Sigmoid colon (tissue), 7 donors: Measurements from ENCODE around the gene ZFAND6. TPM values are rescaled to one million over a fixed set of nuclear protein-coding genes. Genes with fewer than 3 reads are reported as not detected.

Experiments used
- DNase-seq: peaks from one replicate; pipeline ENCODE4 v3.0.0-alpha.2; 2019
- H3K27ac ChIP-seq, 4 donors: fragments of 200-600 bp; sonication (generic); one replicate each; pipeline ENCODE4 v1.5.1; 2016 to 2019; ENCODE audit warnings: mild to moderate bottlenecking in 1 of 4
- H3K27me3 ChIP-seq, 3 donors: fragments of 200-600 bp; sonication (generic); one replicate each; pipeline ENCODE4 v1.5.1; 2019; ENCODE audit warnings: mild to moderate bottlenecking in 1 of 3
- H3K36me3 ChIP-seq, 4 donors: fragments of 200-600 bp; sonication (generic); one replicate each; pipeline ENCODE4 v1.5.1; 2016 to 2019
- H3K4me1 ChIP-seq, 4 donors: fragments of 200-600 bp; sonication (generic); one replicate each; pipeline ENCODE4 v1.5.1; 2017 to 2019
- H3K4me3 ChIP-seq, 4 donors: fragments of 200-600 bp; sonication (generic); one replicate each; pipeline ENCODE4 v1.5.1; 2017 to 2019; ENCODE audit warnings: mild to moderate bottlenecking in 2 of 4, moderate library complexity in 1 of 4
- H3K9me3 ChIP-seq, 4 donors: fragments of 200-600 bp in 3 of 4; sonication (generic) in 3 of 4; one replicate each; pipeline versions ENCODE4 v1.5.1 to v1.6.1; 2013 to 2019
- EP300 ChIP-seq, 4 donors: sonication (generic); formaldehyde crosslinking; IDR thresholded peaks; one replicate each; pipeline ENCODE4 v1.6.1; 2017; ENCODE audit warnings: antibody characterized with exemption in 4 of 4
- POLR2A ChIP-seq, 2 donors: fragments of 450-650 bp; IDR thresholded peaks; one replicate each; pipeline ENCODE4 v1.6.1; 2016; ENCODE audit warnings: antibody characterized with exemption in 2 of 2, mild to moderate bottlenecking in 2 of 2, moderate library complexity in 2 of 2
- POLR2AphosphoS5 ChIP-seq, 4 donors: sonication (generic); formaldehyde crosslinking; IDR thresholded peaks; one replicate each; pipeline ENCODE4 v1.6.1; 2017; ENCODE audit warnings: antibody characterized with exemption in 4 of 4
- WGBS, 2 donors: extraction: QIAGEN DNeasy Blood & Tissue Kit; methylation state at CpG; one replicate each; pipeline ENCODE4 v1.1.7; 2013; 5-methylcytosine and 5-hydroxymethylcytosine counted together
- intact Hi-C: fragments of 100-400 bp; cut with DNase I; formaldehyde crosslinking; loops from one replicate; pipeline ENCODE4 v1.15.1; 2023
- polyA plus RNA-seq, 3 donors: library from polyadenylated mRNA; stranded (reverse); fragments of 200-250 nt; gene quantifications; one replicate each; pipeline ENCODE4 v1.2.3, GENCODE V29; 2013
- total RNA-seq, 4 donors: library from RNA; depleted of rRNA; stranded (reverse); fragments of >200 nt; gene quantifications; one replicate each; pipeline ENCODE4 v1.1.0, GENCODE V29; 2016
- TF ChIP-seq, protein P1 (sequence below), 4 experiments: fragments of 450-650 bp in 3 of 4; fragments of 200-600 bp in 1 of 4; IDR thresholded peaks; one replicate each; pipeline ENCODE4 v1.5.1; 2016 to 2019; ENCODE audit warnings: antibody characterized with exemption in 4 of 4, mild to moderate bottlenecking in 3 of 4, moderate library complexity in 2 of 4
- donor health status: healthy with polysubstance abuse.
- donor health status: Bipolar disorder and iron deficiency.
- donor health status: healthy.

The ZFAND6 gene
- total and polyA plus RNA-seq, 7 donors = 65.8 to 188 (median 138) TPM

DNA sequence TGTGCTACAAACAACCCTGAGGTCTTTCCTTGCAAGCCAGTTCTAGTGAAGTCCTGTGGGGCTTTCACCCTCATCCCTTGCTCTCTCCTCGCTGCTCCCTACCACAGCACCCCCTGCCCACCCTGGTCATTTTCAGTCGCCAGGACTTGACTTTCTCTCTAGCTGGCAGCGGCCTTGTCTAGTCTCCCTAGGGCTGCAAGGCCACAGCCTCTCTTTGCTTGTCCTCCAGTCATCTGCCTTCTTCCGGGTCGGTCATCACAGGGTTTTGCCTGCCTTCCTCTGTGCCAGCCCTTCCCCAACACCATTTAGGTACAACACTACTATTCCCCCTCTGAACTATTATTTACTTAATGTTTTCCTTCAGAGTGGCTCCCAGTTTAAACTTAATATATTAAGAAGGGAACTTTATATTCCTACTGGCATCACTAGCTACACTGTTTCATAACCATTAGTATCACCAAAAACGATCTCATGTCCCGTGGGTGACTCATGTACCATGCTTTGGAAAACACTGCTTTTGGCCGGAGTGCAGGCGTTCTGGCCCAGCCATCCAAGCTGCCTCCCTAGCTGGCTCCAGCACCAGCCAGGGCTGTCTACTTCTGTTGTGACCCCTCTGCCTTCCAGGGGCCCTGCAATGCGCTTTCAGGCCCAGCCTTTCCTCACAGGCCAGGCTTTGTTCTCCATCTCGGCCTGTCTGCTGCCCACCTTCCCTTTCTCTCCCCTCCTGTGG is 114.7 kb downstream of the ZFAND6 start:
- peaks cover 0 to 19% (median 6%) of the 10 kb centered on the region in 4 donors for H3K4me1 ChIP-seq
- 92 to 93% methylated on average over 11 of the region's 11 CpGs for WGBS, 2 donors
- TF ChIP-seq POLR2AphosphoS5 (IDR thresholded peaks at IDR 0.05) = no peak
- TF ChIP-seq EP300 (IDR thresholded peaks at IDR 0.05) = no peak
- TF ChIP-seq, protein P1, sequence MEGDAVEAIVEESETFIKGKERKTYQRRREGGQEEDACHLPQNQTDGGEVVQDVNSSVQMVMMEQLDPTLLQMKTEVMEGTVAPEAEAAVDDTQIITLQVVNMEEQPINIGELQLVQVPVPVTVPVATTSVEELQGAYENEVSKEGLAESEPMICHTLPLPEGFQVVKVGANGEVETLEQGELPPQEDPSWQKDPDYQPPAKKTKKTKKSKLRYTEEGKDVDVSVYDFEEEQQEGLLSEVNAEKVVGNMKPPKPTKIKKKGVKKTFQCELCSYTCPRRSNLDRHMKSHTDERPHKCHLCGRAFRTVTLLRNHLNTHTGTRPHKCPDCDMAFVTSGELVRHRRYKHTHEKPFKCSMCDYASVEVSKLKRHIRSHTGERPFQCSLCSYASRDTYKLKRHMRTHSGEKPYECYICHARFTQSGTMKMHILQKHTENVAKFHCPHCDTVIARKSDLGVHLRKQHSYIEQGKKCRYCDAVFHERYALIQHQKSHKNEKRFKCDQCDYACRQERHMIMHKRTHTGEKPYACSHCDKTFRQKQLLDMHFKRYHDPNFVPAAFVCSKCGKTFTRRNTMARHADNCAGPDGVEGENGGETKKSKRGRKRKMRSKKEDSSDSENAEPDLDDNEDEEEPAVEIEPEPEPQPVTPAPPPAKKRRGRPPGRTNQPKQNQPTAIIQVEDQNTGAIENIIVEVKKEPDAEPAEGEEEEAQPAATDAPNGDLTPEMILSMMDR (IDR thresholded peaks at IDR 0.05) = no peak
- no peak for TF ChIP-seq POLR2A (IDR thresholded peaks at IDR 0.05)
- intact Hi-C loops = loop anchor here (5.0 kb wide), 1 partner anchor 792 kb away; no protein-coding TSS in a partner anchor
- H3K9me3 ChIP-seq = no peaks in the 10 kb centered on the region
- H3K4me3 ChIP-seq = no peak overlapping the region
- peak overlapping the region; percentile 40 to 52 (median 48) for H3K27ac ChIP-seq
- no peaks in the 10 kb centered on the region for H3K27me3 ChIP-seq
- H3K36me3 ChIP-seq = peaks cover 0 to 4% (median 2%) of the 10 kb centered on the region in 4 donors
- peak; percentile 74 for DNase-seq

DNA sequence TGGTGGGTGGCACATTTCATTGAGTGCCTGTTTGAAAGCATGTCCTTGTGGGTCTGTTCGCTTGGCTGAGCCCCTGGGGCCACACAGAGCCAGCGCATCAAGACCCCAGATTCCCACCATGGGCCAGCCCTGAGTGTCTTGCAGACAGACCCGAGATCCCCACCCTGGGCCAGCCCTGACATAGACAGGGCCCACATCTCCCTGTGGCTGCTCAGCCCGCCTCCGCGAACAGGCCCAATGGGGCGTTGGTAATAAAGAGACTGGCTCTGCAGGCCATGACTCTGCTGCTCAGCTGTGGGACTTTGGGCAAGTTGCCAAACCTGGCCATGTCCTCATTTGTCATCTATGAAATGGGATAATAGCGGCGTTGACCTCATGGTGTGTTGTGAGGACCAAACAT is 116.0 kb downstream of the ZFAND6 start:
- H3K4me3 ChIP-seq = no peak overlapping the region
- no peaks in the 10 kb centered on the region for H3K27me3 ChIP-seq
- WGBS, 2 donors = 96 to 97% methylated on average over 9 of the region's 9 CpGs
- intact Hi-C loops = no loop called here
- peaks cover 0 to 12% (median 7%) of the 10 kb centered on the region in 4 donors for H3K36me3 ChIP-seq
- peaks cover 0 to 19% (median 6%) of the 10 kb centered on the region in 4 donors for H3K4me1 ChIP-seq
- DNase-seq = peak; percentile 65
- TF ChIP-seq EP300 (IDR thresholded peaks at IDR 0.05) (no peak), POLR2AphosphoS5 (IDR thresholded peaks at IDR 0.05) (no peak), POLR2A (IDR thresholded peaks at IDR 0.05) (no peak)
- TF ChIP-seq, protein P1 (IDR thresholded peaks at IDR 0.05) = no peak
- H3K9me3 ChIP-seq = no peaks in the 10 kb centered on the region
- no peak overlapping the region for H3K27ac ChIP-seq

DNA sequence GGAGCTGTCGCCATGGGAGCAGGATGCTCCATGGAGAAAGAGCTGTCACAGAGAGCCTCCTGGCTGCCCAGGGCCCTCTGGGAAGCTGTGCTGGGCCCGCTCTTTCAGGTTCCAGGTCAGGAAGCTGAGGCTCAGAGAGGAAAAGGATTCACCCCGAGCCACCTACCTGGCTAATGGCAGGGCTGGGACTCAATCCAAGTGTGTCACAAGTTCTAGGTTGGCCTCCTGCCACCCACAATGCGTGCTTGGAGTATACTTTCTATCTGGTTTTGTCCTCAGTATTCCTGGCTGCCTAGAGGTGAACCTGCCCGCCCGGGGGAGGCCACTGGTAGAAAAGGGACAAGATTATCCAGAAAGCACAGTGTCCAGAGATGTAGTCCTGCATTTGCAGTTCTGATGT is 117.0 kb downstream of the ZFAND6 start:
- intact Hi-C loops = no loop called here
- no peak for DNase-seq

DNA sequence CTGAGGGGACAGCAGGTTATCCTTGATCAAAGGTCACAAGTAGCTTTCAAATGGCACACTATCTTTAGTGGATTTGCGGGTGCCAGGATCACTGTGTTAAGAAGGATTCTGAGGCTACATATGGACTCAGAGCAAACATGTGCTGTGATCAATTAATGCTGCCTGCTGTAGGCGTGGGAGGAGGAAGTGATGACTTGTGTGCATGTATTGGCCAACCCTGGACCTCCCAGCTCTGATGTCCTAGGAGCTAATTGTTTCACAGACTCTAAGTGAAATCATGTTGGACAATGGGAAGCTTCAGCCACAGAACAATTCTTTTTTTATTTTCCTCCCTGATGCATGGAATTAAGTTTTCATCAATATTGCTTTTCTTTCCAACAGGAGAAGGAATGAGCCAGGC is 117.7 kb downstream of the ZFAND6 start:
- TF ChIP-seq POLR2A (IDR thresholded peaks at IDR 0.05) (no peak), POLR2AphosphoS5 (IDR thresholded peaks at IDR 0.05) (no peak), EP300 (IDR thresholded peaks at IDR 0.05) (no peak)
- TF ChIP-seq, protein P1 (IDR thresholded peaks at IDR 0.05) = no peak
- Histone ChIP-seq H3K4me3 (no peak overlapping the region), H3K4me1 (peaks cover 0 to 19% (median 6%) of the 10 kb centered on the region in 4 donors), H3K27ac (no peak overlapping the region), H3K27me3 (no peaks in the 10 kb centered on the region), H3K9me3 (no peaks in the 10 kb centered on the region), H3K36me3 (peaks cover 0 to 28% (median 16%) of the 10 kb centered on the region in 4 donors)
- no peak for DNase-seq
- intact Hi-C loops = no loop called here
- 89 to 90% methylated on average over 2 of the region's 2 CpGs for WGBS, 2 donors

More for the DNA sequence above, 117.0 kb downstream of the ZFAND6 start:
- Histone ChIP-seq H3K4me1 (peaks cover 0 to 19% (median 6%) of the 10 kb centered on the region in 4 donors), H3K36me3 (peaks cover 0 to 22% (median 12%) of the 10 kb centered on the region in 4 donors), H3K27ac (no peak overlapping the region), H3K4me3 (no peak overlapping the region), H3K9me3 (no peaks in the 10 kb centered on the region), H3K27me3 (no peaks in the 10 kb centered on the region)
- 68 to 76% methylated on average over 6 of the region's 6 CpGs for WGBS, 2 donors
- TF ChIP-seq, protein P1 (IDR thresholded peaks at IDR 0.05) = no peak
- no peak for TF ChIP-seq EP300 (IDR thresholded peaks at IDR 0.05)
- no peak for TF ChIP-seq POLR2AphosphoS5 (IDR thresholded peaks at IDR 0.05)
- no peak for TF ChIP-seq POLR2A (IDR thresholded peaks at IDR 0.05)
